Ascending aorta (tissue), 2 donors: ENCODE results near the gene CD300LD. TPM values are rescaled to one million over a fixed set of nuclear protein-coding genes. Genes with fewer than 3 reads are reported as not detected.

Source experiments
- DNase-seq, 2 donors: peaks; one replicate each; pipeline ENCODE4 v3.0.0-alpha.2; 2019; ENCODE audit warnings: low spot score in 2 of 2
- H3K27ac ChIP-seq, 2 donors: fragments of 200-600 bp; sonication (generic); one replicate each; pipeline ENCODE4 v1.5.1; 2016 to 2017; ENCODE audit warnings: mild to moderate bottlenecking in 1 of 2
- H3K27me3 ChIP-seq: fragments of 200-600 bp; sonication (generic); one replicate; pipeline ENCODE4 v1.5.1; 2017
- H3K36me3 ChIP-seq, 2 donors: fragments of 200-600 bp; sonication (generic); one replicate each; pipeline ENCODE4 v1.5.1; 2016
- H3K4me1 ChIP-seq, 2 donors: fragments of 200-600 bp; sonication (generic); one replicate each; pipeline ENCODE4 v1.5.1; 2016 to 2017; ENCODE audit warnings: mild to moderate bottlenecking in 1 of 2
- H3K4me3 ChIP-seq, 2 donors: fragments of 200-600 bp; sonication (generic); one replicate each; pipeline ENCODE4 v1.5.1; 2016 to 2017; ENCODE audit warnings: mild to moderate bottlenecking in 1 of 2
- H3K9me3 ChIP-seq, 2 donors: fragments of 200-600 bp; sonication (generic); one replicate each; pipeline ENCODE4 v1.5.1; 2016
- CTCF ChIP-seq, 3 experiments: fragments of 200-600 bp in 2 of 3; fragments of 450-650 bp in 1 of 3; sonication (generic) in 2 of 3; IDR thresholded peaks; one replicate each; pipeline ENCODE4 v1.5.1; 2016 to 2019; ENCODE audit warnings: antibody characterized with exemption in 3 of 3, mild to moderate bottlenecking in 1 of 3, moderate library complexity in 1 of 3
- intact Hi-C: fragments of 100-400 bp; cut with DNase I; formaldehyde crosslinking; loops from one replicate; pipeline ENCODE4 v1.15.1; 2023
- total RNA-seq: library from RNA; depleted of rRNA; stranded (reverse); fragments of >200 nt; gene quantifications from one replicate; pipeline ENCODE4 v1.1.0, GENCODE V29; 2016

CD300LD gene
- total RNA-seq, 1 donor from 2014 or later: not detected

GRCh38 chr17:74624131-74624530 lies 32.0 kb upstream of the CD300LD start:
- intact Hi-C loops: no loop called here
- Histone ChIP-seq H3K9me3 (no peaks in the 10 kb centered on the region), H3K4me3 (no peak overlapping the region), H3K27me3 (no peaks in the 10 kb centered on the region), H3K4me1 (no peaks in the 10 kb centered on the region), H3K27ac (no peak overlapping the region), H3K36me3 (no peaks in the 10 kb centered on the region)
- no peak for TF ChIP-seq CTCF (IDR thresholded peaks at IDR 0.05)
- no peak for DNase-seq

- TF ChIP-seq CTCF (IDR thresholded peaks at IDR 0.05): no peak
- Histone ChIP-seq H3K4me3 (no peak within 1 kb of the TSS), H3K27me3 (no peaks in the 10 kb centered on the region), H3K36me3 (no peaks in the 10 kb centered on the region), H3K4me1 (no peaks in the 10 kb centered on the region), H3K9me3 (no peaks in the 10 kb centered on the region), H3K27ac (no peak within 1 kb of the TSS)
- no peak for DNase-seq
- intact Hi-C loops: no loop called here
Observed at GRCh38 chr17:74623693-74624093, 31.6 kb upstream of the CD300LD start, which contains the start of gene CD300E. TSS of gene CD300E (minus strand) at chr17:74623738. CDS start at chr17:74623621, 117 bp downstream.

GRCh38 chr17:74619077-74619673 lies 27.1 kb upstream of the CD300LD start:
- intact Hi-C loops: no loop called here

GRCh38 chr17:74618451-74618850 lies 26.4 kb upstream of the CD300LD start:
- H3K27ac ChIP-seq: no peak overlapping the region
- intact Hi-C loops: no loop called here
- no peaks in the 10 kb centered on the region for H3K9me3 ChIP-seq
- H3K36me3 ChIP-seq: no peaks in the 10 kb centered on the region
- no peak for DNase-seq
- no peak for TF ChIP-seq CTCF (IDR thresholded peaks at IDR 0.05)
- no peaks in the 10 kb centered on the region for H3K4me1 ChIP-seq
- no peak overlapping the region for H3K4me3 ChIP-seq
- H3K27me3 ChIP-seq: no peaks in the 10 kb centered on the region

More at GRCh38 chr17:74619077-74619673, 27.1 kb upstream of the CD300LD start:
- H3K4me1 ChIP-seq: no peaks in the 10 kb centered on the region
- no peak overlapping the region for H3K4me3 ChIP-seq
- no peak overlapping the region for H3K27ac ChIP-seq
- DNase-seq: no peak
- H3K36me3 ChIP-seq: no peaks in the 10 kb centered on the region
- no peaks in the 10 kb centered on the region for H3K9me3 ChIP-seq
- TF ChIP-seq CTCF (IDR thresholded peaks at IDR 0.05): no peak
- no peaks in the 10 kb centered on the region for H3K27me3 ChIP-seq

GRCh38 chr17:74616696-74617095 lies 24.6 kb upstream of the CD300LD start:
- no peaks in the 10 kb centered on the region for H3K27me3 ChIP-seq
- no peaks in the 10 kb centered on the region for H3K9me3 ChIP-seq
- DNase-seq: no peak
- intact Hi-C loops: no loop called here
- H3K4me3 ChIP-seq: no peak overlapping the region
- TF ChIP-seq CTCF (IDR thresholded peaks at IDR 0.05): no peak
- H3K36me3 ChIP-seq: no peaks in the 10 kb centered on the region
- no peaks in the 10 kb centered on the region for H3K4me1 ChIP-seq
- H3K27ac ChIP-seq: no peak overlapping the region

- Histone ChIP-seq H3K4me1 (no peaks in the 10 kb centered on the region), H3K27me3 (no peaks in the 10 kb centered on the region), H3K27ac (no peak overlapping the region), H3K9me3 (no peaks in the 10 kb centered on the region), H3K4me3 (no peak overlapping the region), H3K36me3 (no peaks in the 10 kb centered on the region)
- no peak for DNase-seq
- intact Hi-C loops: no loop called here
- TF ChIP-seq CTCF (IDR thresholded peaks at IDR 0.05): no peak
Observed at GRCh38 chr17:74612046-74612445, 20.0 kb upstream of the CD300LD start.
